HG03439 (cell line): ENCODE results near the gene RAB4A.

Source experiments
- ATAC-seq: cut with Tn5 transposase; IDR thresholded peaks from one replicate; pipeline ENCODE4 v1.9.1; 2021; ENCODE audit warnings: mild to moderate bottlenecking, moderate library complexity; ENCODE audit not compliant: unreplicated experiment

RAB4A gene

GRCh38 chr1:229270547-229271447 lies at the start of gene RAB4A:
Gene RAB4A, plus strand, starts transcription at chr1:229271111. Its CDS starts 229 bp downstream, at chr1:229271340.
- ATAC-seq: peak; percentile 94

- no peak for ATAC-seq
These were observed 48.8 kb upstream of the RAB4A start for GRCh38 chr1:229222081-229222480.

GRCh38 chr1:229223498-229223897 lies 47.4 kb upstream of the RAB4A start:
- no peak for ATAC-seq

- no peak for ATAC-seq
These were observed 46.6 kb upstream of the RAB4A start for GRCh38 chr1:229224308-229224707.

GRCh38 chr1:229225331-229225782 lies 45.6 kb upstream of the RAB4A start:
- ATAC-seq: no peak

GRCh38 chr1:229226796-229227195 lies 44.1 kb upstream of the RAB4A start:
- no peak for ATAC-seq

GRCh38 chr1:229227298-229227919 lies 43.5 kb upstream of the RAB4A start:
- no peak for ATAC-seq

- ATAC-seq: no peak
These were observed 42.4 kb upstream of the RAB4A start for GRCh38 chr1:229228522-229228921.

GRCh38 chr1:229229137-229229720 lies 41.7 kb upstream of the RAB4A start:
- no peak for ATAC-seq

- no peak for ATAC-seq
These were observed 41.2 kb upstream of the RAB4A start for GRCh38 chr1:229229721-229230139.

- ATAC-seq: peak; percentile 52
These were observed 40.6 kb upstream of the RAB4A start for GRCh38 chr1:229230140-229230892.

GRCh38 chr1:229230893-229231753 lies 39.8 kb upstream of the RAB4A start:
- ATAC-seq: no peak

GRCh38 chr1:229231754-229232119 lies 39.2 kb upstream of the RAB4A start:
- no peak for ATAC-seq

GRCh38 chr1:229234870-229235472 lies 35.9 kb upstream of the RAB4A start:
- ATAC-seq: no peak

- ATAC-seq: no peak
These were observed 33.6 kb upstream of the RAB4A start for GRCh38 chr1:229237320-229237719.

GRCh38 chr1:229238231-229238630 lies 32.7 kb upstream of the RAB4A start:
- ATAC-seq: no peak

- ATAC-seq: no peak
These were observed 32.1 kb upstream of the RAB4A start for GRCh38 chr1:229238674-229239415.

GRCh38 chr1:229240532-229240931 lies 30.4 kb upstream of the RAB4A start:
- ATAC-seq: no peak

- ATAC-seq: no peak
These were observed 29.5 kb upstream of the RAB4A start for GRCh38 chr1:229241390-229241789.
